ENCODE data around the gene SOX30.

DNA sequence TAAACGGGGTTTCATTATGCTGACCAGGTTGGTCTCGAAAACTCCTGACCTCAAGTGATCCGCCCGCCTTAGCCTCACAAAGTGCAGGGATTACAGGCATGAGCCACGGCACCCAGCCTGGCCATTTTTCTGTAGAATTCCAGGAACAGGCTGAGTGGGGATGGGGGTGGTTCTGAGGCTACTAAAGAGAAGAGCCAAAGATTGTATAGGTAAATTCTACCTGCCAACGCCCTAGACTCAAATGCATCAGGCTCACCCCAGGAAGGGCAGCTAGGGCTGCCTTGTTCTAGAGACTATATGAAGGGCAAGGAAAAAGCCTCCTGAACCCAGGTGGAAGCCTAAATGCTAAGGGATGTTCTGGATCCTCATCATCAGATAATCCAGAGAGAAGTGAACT lies 17.5 kb upstream of the SOX30 start:
- TF ChIP-seq, protein P1, sequence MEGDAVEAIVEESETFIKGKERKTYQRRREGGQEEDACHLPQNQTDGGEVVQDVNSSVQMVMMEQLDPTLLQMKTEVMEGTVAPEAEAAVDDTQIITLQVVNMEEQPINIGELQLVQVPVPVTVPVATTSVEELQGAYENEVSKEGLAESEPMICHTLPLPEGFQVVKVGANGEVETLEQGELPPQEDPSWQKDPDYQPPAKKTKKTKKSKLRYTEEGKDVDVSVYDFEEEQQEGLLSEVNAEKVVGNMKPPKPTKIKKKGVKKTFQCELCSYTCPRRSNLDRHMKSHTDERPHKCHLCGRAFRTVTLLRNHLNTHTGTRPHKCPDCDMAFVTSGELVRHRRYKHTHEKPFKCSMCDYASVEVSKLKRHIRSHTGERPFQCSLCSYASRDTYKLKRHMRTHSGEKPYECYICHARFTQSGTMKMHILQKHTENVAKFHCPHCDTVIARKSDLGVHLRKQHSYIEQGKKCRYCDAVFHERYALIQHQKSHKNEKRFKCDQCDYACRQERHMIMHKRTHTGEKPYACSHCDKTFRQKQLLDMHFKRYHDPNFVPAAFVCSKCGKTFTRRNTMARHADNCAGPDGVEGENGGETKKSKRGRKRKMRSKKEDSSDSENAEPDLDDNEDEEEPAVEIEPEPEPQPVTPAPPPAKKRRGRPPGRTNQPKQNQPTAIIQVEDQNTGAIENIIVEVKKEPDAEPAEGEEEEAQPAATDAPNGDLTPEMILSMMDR (conservative IDR thresholded peaks at IDR 0.05; ENCODE audit: low read length), result no peak
- no peak for TF ChIP-seq EZH2phosphoT487 (IDR thresholded peaks at IDR 0.05; ENCODE audit: borderline replicate concordance, low read depth, low read length)
